SKM-1 (cell line): Measurements from ENCODE around the gene CRLF1.

Experiments
- DNase-seq: peaks from one replicate; lab custom pipeline; 2025; ENCODE audit not compliant: unreplicated experiment; lab: John Stamatoyannopoulos, UW

The CRLF1 gene, protein sequence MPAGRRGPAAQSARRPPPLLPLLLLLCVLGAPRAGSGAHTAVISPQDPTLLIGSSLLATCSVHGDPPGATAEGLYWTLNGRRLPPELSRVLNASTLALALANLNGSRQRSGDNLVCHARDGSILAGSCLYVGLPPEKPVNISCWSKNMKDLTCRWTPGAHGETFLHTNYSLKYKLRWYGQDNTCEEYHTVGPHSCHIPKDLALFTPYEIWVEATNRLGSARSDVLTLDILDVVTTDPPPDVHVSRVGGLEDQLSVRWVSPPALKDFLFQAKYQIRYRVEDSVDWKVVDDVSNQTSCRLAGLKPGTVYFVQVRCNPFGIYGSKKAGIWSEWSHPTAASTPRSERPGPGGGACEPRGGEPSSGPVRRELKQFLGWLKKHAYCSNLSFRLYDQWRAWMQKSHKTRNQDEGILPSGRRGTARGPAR

DNA sequence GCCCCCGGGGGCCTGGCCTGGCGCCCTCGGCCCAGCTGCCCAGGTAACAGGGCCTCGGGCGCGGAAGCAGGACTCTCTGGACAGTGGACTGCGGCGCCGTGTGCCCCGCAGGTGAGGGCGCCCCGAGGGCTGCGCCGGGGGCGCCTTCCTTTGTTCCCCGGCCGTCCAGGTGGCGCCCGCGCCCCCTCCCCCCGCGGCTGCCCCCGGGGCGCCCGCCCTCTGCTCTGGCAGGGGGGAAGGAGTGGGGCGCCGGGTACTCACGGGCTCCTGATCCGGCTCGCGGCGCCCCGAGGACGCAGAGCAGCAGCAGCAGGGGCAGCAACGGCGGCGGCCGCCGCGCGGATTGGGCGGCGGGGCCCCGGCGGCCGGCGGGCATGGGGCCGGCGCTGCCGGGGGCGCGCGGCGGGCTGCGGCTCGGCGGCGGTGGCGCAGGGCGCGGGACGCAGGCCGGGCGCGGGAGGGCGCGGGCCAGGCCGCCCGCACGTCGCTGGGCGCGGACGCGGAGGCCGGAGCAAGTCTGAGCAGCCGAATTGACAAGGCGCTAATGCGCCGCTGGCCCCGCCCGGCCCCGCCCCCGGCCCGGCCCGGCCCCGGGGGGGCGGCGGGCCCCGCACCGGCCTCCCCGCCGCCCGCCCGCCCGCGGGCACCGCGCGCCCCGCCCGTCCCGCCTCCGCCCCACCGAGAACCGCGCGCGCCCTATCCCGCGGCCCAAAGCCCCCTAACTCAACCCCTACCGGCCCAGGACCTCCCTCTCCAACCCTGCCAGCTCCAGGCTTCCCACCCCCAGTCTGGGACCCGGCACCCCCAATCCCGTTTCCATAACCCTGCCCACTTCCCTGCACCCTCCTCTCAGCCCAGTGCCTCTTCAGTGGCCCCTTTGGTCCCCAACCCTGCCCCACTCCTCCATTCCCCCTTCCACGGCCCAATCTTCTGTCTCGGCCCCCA lies at the start of gene CRLF1:
Gene CRLF1, minus strand, starts transcription at position 519 of the 945 bp plus-strand sequence. Its CDS starts 143 bp downstream, at position 376.
- no peak for DNase-seq

GRCh38 chr19:18655173-18655844 lies 48.7 kb upstream of the CRLF1 start:
- no peak for DNase-seq

GRCh38 chr19:18654469-18654868 lies 47.9 kb upstream of the CRLF1 start:
- no peak for DNase-seq

DNA sequence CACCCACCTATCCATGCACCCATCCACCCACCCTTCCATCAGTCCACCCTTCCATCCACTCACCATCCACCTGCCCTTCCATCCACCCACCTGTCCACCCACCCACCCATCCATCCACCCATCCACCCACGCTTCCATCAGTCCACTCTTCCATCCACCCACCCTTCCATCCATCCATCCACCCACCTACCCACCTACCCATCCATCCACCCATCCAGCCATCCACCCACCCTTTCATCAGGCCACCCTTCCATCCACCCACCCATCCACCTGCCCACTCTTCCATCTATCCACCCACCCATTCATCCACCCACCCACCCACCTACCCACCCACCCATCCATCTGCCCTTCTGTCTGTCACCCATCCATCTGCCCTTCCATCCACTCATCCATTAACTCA lies 47.3 kb upstream of the CRLF1 start:
- no peak for DNase-seq

GRCh38 chr19:18651733-18652132 lies 45.1 kb upstream of the CRLF1 start:
- no peak for DNase-seq

DNA sequence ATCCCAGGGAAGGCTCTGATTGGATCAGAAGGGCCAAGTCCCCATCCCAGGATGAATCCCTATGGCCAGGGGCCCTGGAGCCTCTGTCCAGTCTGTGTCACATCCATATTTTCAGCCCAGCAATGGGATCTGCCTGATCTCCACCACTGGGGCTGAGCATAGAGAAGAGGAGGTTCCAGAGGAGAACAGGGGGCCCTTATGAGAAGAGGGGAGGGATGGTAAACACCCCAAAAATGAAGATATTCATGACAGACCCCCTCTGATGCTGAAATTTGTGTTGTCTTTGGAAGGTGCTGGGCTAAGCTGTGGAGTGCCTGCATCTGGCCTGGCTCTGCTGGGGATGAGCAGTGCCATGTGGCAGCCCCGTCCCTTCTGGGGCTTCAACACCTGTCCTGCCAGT lies 44.7 kb upstream of the CRLF1 start:
- no peak for DNase-seq

DNA sequence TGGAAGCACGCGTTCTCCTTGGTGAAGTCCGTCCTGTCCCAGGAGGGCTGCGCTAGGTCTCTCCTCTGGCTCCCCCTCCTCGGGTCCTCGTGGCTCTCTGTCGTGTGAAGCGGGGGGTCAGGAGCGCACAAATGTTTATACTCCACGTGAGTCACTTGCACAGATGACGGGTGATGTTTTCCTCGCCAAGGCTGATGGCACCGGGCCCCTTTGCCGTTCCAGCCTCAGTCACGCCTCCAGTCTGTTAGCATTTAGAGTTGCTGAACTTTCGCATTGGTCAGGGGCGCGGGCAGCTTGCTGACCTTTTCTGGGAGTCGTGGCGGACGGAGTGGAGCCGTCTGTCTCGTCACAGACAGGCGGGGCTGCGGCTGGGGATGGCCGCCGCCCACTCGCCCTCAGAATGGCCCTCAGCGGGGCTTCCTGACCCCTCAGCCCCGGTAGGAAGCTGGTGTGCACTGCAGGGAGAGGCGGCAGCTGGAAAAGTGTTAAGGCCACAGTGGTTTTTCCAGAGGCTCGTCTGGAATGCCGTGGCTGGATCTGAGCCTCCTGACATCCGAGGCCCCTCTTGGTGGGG lies 44.0 kb upstream of the CRLF1 start:
- no peak for DNase-seq

GRCh38 chr19:18650021-18650390 lies 43.4 kb upstream of the CRLF1 start:
- no peak for DNase-seq

- DNase-seq, result no peak
These were observed 42.9 kb upstream of the CRLF1 start for GRCh38 chr19:18649371-18650020.

- no peak for DNase-seq
These were observed 42.3 kb upstream of the CRLF1 start for GRCh38 chr19:18648973-18649315.

- no peak for DNase-seq
These were observed 41.2 kb upstream of the CRLF1 start for GRCh38 chr19:18647807-18648206.

GRCh38 chr19:18647371-18647767 lies 40.8 kb upstream of the CRLF1 start:
- DNase-seq, result no peak

GRCh38 chr19:18646535-18647370 lies 40.2 kb upstream of the CRLF1 start:
- DNase-seq, result no peak

GRCh38 chr19:18645035-18645511 lies 38.5 kb upstream of the CRLF1 start:
- no peak for DNase-seq

- DNase-seq, result peak; percentile 54
These were observed 37.8 kb upstream of the CRLF1 start for GRCh38 chr19:18644196-18645034.

DNA sequence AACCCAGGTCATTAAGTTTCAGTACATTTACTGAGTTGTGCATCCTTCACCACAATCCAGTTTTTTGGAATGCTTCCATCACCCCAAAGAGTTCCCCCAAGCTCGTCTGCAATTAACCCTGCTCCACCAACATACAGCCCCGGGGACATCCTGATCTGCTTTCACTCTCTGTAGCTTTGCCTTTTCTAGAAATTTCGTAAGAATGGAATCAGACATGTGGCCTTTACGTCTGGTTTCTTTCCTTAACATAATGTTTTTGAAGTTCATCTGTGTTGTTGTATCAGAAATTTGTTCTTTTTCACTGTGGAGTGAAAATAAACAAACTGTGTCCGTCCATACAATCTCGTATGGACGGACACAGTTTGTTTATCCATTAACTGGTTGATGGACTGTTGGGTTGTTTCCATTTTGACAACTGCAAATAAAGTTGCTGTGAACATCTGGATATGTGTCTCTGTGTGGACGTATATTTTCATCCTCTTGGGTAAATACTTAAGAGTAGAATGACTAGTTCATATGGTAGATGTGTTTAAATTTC lies 33.2 kb upstream of the CRLF1 start:
- no peak for DNase-seq

GRCh38 chr19:18637673-18638630 lies 31.4 kb upstream of the CRLF1 start:
- no peak for DNase-seq
